ENCODE results near the gene SLC18B1. TPM values are rescaled to one million over a fixed set of nuclear protein-coding genes. Genes with fewer than 3 reads are reported as not detected.

Gene SLC18B1
- polyA plus RNA-seq, 1 experiment = 0.63 TPM

GRCh38 chr6:132728616-132729015 is 69.8 kb downstream of the SLC18B1 start:
- DNase-seq (ENCODE audit: low read depth) = no peak
- ChIA-PET CTCF (interaction anchor here (0.7 to 1.7 kb wide), 4 partner anchors 13 to 70 kb away, joined by 3 to 4 read pairs (median 3); partner anchors contain the start of gene SLC18B1), POLR2A (no interaction called here)
- no peak overlapping the region for H3K4me3 ChIP-seq (ENCODE audit: low read depth, low read length)
- no peak for TF ChIP-seq CTCF (IDR thresholded peaks at IDR 0.05; ENCODE audit: insufficient read depth, low read depth, low read length)
- no peaks in the 10 kb centered on the region for H3K27me3 ChIP-seq (ENCODE audit: control insufficient read depth, insufficient read depth, low read length)
- H3K36me3 ChIP-seq (ENCODE audit: control insufficient read depth, insufficient read depth, low read length) = no peaks in the 10 kb centered on the region

- no peak overlapping the region for H3K4me3 ChIP-seq (ENCODE audit: low read depth, low read length)
- TF ChIP-seq CTCF (IDR thresholded peaks at IDR 0.05; ENCODE audit: insufficient read depth, low read depth, low read length) = no peak
- CTCF ChIA-PET = no interaction called here
- POLR2A ChIA-PET = no interaction called here
- no peak for DNase-seq (ENCODE audit: low read depth)
- H3K36me3 ChIP-seq (ENCODE audit: control insufficient read depth, insufficient read depth, low read length) = no peaks in the 10 kb centered on the region
- H3K27me3 ChIP-seq (ENCODE audit: control insufficient read depth, insufficient read depth, low read length) = no peaks in the 10 kb centered on the region
These were observed 71.8 kb downstream of the SLC18B1 start for GRCh38 chr6:132726608-132726975.

GRCh38 chr6:132725947-132726607 is 72.4 kb downstream of the SLC18B1 start:
- Histone ChIP-seq H3K36me3 (ENCODE audit: control insufficient read depth, insufficient read depth, low read length) (no peaks in the 10 kb centered on the region), H3K4me3 (ENCODE audit: low read depth, low read length) (no peak overlapping the region), H3K27me3 (ENCODE audit: control insufficient read depth, insufficient read depth, low read length) (no peaks in the 10 kb centered on the region)
- DNase-seq (ENCODE audit: low read depth) = no peak
- ChIA-PET POLR2A (no interaction called here), CTCF (no interaction called here)
- TF ChIP-seq CTCF (IDR thresholded peaks at IDR 0.05; ENCODE audit: insufficient read depth, low read depth, low read length) = no peak

GRCh38 chr6:132725471-132725870 is 73.0 kb downstream of the SLC18B1 start:
- CTCF ChIA-PET = interaction anchor here (0.9 kb wide), 1 partner anchor 10 kb away, joined by 3 read pairs; no protein-coding TSS in a partner anchor
- TF ChIP-seq CTCF (IDR thresholded peaks at IDR 0.05; ENCODE audit: insufficient read depth, low read depth, low read length) = no peak

GRCh38 chr6:132719736-132720448 is 78.5 kb downstream of the SLC18B1 start:
- ChIA-PET POLR2A (no interaction called here), CTCF (interaction anchor here (0.6 kb wide), 2 partner anchors 11 to 78 kb away, joined by 3 to 4 read pairs; partner anchors contain the start of gene SLC18B1)
- no peaks in the 10 kb centered on the region for H3K27me3 ChIP-seq (ENCODE audit: control insufficient read depth, insufficient read depth, low read length)
- no peaks in the 10 kb centered on the region for H3K36me3 ChIP-seq (ENCODE audit: control insufficient read depth, insufficient read depth, low read length)
- H3K4me3 ChIP-seq (ENCODE audit: low read depth, low read length) = no peak overlapping the region
- TF ChIP-seq CTCF (IDR thresholded peaks at IDR 0.05; ENCODE audit: insufficient read depth, low read depth, low read length) = no peak
- DNase-seq (ENCODE audit: low read depth) = no peak

More at GRCh38 chr6:132725471-132725870, 73.0 kb downstream of the SLC18B1 start:
- DNase-seq (ENCODE audit: low read depth) = no peak
- no peak overlapping the region for H3K4me3 ChIP-seq (ENCODE audit: low read depth, low read length)
- no peaks in the 10 kb centered on the region for H3K27me3 ChIP-seq (ENCODE audit: control insufficient read depth, insufficient read depth, low read length)
- no peaks in the 10 kb centered on the region for H3K36me3 ChIP-seq (ENCODE audit: control insufficient read depth, insufficient read depth, low read length)
- POLR2A ChIA-PET = no interaction called here

Measured in BJ (cell line).